Heart left ventricle (tissue), 16 donors: ENCODE data around the gene FAM228B. TPM values are rescaled to one million over a fixed set of nuclear protein-coding genes. Genes with fewer than 3 reads are reported as not detected.

Experiments used
- ATAC-seq, 4 donors: fragments of 200-7000 bp; cut with Tn5 transposase; one replicate each; pipeline ENCODE4 v1.9.1; 2020 to 2022; ENCODE audit warnings: moderate library complexity in 4 of 4, mild to moderate bottlenecking in 3 of 4, moderate number of reproducible peaks in 1 of 4
- DNase-seq, 5 donors: peaks; one replicate each; pipeline ENCODE4 v3.0.0-alpha.2; 2020
- H3K27ac ChIP-seq, 12 donors: fragments of 200-600 bp; sonication (generic) in 4 of 12; one replicate each; pipeline versions ENCODE4 v1.5.0 to v1.8.0; 2016 to 2022; ENCODE audit warnings: mild to moderate bottlenecking in 2 of 12
- H3K27me3 ChIP-seq, 9 donors: fragments of 200-600 bp; sonication (generic) in 2 of 9; one replicate each; pipeline versions ENCODE4 v1.5.1 to v1.8.0; 2016 to 2022; ENCODE audit warnings: mild to moderate bottlenecking in 3 of 9
- H3K36me3 ChIP-seq, 9 donors: fragments of 200-600 bp; sonication (generic) in 2 of 9; one replicate each; pipeline versions ENCODE4 v1.5.0 to v1.8.0; 2018 to 2022; ENCODE audit warnings: mild to moderate bottlenecking in 2 of 9
- H3K4me1 ChIP-seq, 12 donors: fragments of 200-600 bp; sonication (generic) in 4 of 12; one replicate each; pipeline versions ENCODE4 v1.5.0 to v1.8.0; 2016 to 2022; ENCODE audit warnings: mild to moderate bottlenecking in 3 of 12
- H3K4me3 ChIP-seq, 12 donors: fragments of 200-600 bp; sonication (generic) in 4 of 12; one replicate each; pipeline versions ENCODE4 v1.5.0 to v1.8.0; 2017 to 2022; ENCODE audit warnings: mild to moderate bottlenecking in 9 of 12, moderate library complexity in 4 of 12
- H3K9me3 ChIP-seq, 12 donors: fragments of 200-600 bp; sonication (generic) in 4 of 12; one replicate each; pipeline versions ENCODE4 v1.5.0 to v1.8.0; 2016 to 2022; ENCODE audit warnings: mild to moderate bottlenecking in 1 of 12
- POLR2A ChIP-seq, 2 donors: fragments of 450-650 bp; IDR thresholded peaks; one replicate each; pipeline ENCODE4 v1.6.1; 2017; ENCODE audit warnings: antibody characterized with exemption in 2 of 2, mild to moderate bottlenecking in 2 of 2, moderate library complexity in 2 of 2
- WGBS, 4 donors: extraction: QIAGEN DNeasy Blood & Tissue Kit in 2 of 4; methylation state at CpG; one replicate each; pipeline versions ENCODE4 v1.1.5 to v1.1.7; 2013 to 2018; 5-methylcytosine and 5-hydroxymethylcytosine counted together
- intact Hi-C, 10 donors: fragments of 100-400 bp; cut with DNase I; formaldehyde crosslinking; loops; one replicate each; pipeline versions ENCODE4 v1.11.1 to v1.14.2; 2022
- polyA plus RNA-seq, 2 donors: library from polyadenylated mRNA; stranded (reverse); fragments of 200-250 nt; gene quantifications; one replicate each; pipeline ENCODE4 v1.2.3, GENCODE V29; 2013
- total RNA-seq, 9 donors: library from RNA; depleted of rRNA in 2 of 9; stranded (reverse); fragments of >200 nt in 2 of 9; fragmentation: NEBNext Ultra II Directional in 3 of 9; extraction: Animal tissue kit (Norgen Biotek cat#: 25700) in 3 of 9; gene quantifications; one replicate each; pipeline versions ENCODE4 v1.1.0 to v1.2.4, GENCODE V29; 2016 to 2023
- TF ChIP-seq, protein P1 (sequence below), 12 donors: fragments of 200-600 bp; sonication (generic) in 4 of 12; IDR thresholded peaks; one replicate each; pipeline versions ENCODE4 v1.5.0 to v1.8.0; 2018 to 2022; ENCODE audit warnings: antibody characterized with exemption in 12 of 12, mild to moderate bottlenecking in 5 of 12
- donor health status: ischemic (EF 13 %, LVEDD 7.1; RV severe dilation, severe dysfunction).
- donor health status: healthy with polysubstance abuse.
- donor health status: DM: no; HTN: yes; CAD: no.
- donor health status: DM: no; HTN: no; CAD: no.
- donor health status: ischemic (EF 25% LVEDD 6.9; RV normal size, moderate dysfunction).
- donor health status: ischemic (EF 25% LVEDD 5.7; RV mildly dilated, moderate dysfunction).
- donor health status: healthy.
- donor health status: DM: yes; HTN: yes; CAD: no.
- donor health status: ischemic (EF 35%, LVEDD 5.7; RV mildly dilated, moderate dysfunction).
- donor health status: nonischemic (EF 11% LVEDD 7.7; RV severe dilation, severe dysfunction).
- donor health status: DM: yes; HTN: yes; CAD: no.
- donor health status: PGD.
- donor health status: ischemic (EF 29% LVEDD 5.4; RV normal size, mild dysfunction).
- donor health status: nonischemic (EF 23%, LVEDD 6.1; RV moderate dilation, normal function).

Gene FAM228B
- total and polyA plus RNA-seq, 11 donors, result 5.4 to 36.9 (median 21.2) TPM

DNA sequence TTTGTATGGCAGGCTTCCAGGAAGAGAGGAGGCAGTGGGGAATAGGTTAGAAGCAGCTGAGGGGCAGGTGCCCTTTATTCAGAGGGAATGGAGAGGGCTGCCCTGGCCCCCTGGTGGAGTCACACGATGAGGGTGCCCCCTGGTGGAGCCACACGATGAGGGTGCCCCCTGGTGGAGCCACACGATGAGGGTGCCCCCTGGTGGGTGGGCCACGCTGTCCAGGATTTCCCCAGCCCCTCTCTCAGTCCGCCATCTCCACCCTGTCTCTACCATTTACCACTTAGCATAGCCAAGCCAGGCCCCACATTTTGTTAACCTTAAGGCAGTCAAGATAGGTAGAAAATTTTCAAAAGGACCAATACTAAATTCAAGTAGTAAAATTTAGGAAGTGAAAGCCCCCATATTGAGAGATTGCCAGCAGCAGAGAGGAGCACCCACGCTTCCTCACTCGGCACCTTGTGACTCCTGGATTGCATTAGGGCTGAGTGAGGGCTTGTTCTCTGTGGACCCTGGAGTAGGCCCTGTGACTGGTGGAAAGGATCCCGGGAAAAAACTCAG lies 41.2 kb downstream of the FAM228B start:
- DNase-seq (no peak), ATAC-seq (peak in 3 of 4 donors; percentile 22 to 42 (median 24))
- Histone ChIP-seq H3K27me3 (no peaks in the 10 kb centered on the region), H3K9me3 (peaks cover 0 to 7% (median 0%) of the 10 kb centered on the region in 12 donors), H3K27ac (no peak overlapping the region), H3K4me3 (no peak overlapping the region), H3K4me1 (no peaks in the 10 kb centered on the region), H3K36me3 (peaks cover 0 to 24% (median 4%) of the 10 kb centered on the region in 9 donors)
- 60 to 63% (median 61%) methylated on average over 8 of the region's 8 CpGs for WGBS, 4 donors
- intact Hi-C loops, result no loop called here
- TF ChIP-seq, protein P1, sequence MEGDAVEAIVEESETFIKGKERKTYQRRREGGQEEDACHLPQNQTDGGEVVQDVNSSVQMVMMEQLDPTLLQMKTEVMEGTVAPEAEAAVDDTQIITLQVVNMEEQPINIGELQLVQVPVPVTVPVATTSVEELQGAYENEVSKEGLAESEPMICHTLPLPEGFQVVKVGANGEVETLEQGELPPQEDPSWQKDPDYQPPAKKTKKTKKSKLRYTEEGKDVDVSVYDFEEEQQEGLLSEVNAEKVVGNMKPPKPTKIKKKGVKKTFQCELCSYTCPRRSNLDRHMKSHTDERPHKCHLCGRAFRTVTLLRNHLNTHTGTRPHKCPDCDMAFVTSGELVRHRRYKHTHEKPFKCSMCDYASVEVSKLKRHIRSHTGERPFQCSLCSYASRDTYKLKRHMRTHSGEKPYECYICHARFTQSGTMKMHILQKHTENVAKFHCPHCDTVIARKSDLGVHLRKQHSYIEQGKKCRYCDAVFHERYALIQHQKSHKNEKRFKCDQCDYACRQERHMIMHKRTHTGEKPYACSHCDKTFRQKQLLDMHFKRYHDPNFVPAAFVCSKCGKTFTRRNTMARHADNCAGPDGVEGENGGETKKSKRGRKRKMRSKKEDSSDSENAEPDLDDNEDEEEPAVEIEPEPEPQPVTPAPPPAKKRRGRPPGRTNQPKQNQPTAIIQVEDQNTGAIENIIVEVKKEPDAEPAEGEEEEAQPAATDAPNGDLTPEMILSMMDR (IDR thresholded peaks at IDR 0.05), result peak; percentile 30 to 68 (median 48)
- no peak for TF ChIP-seq POLR2A (IDR thresholded peaks at IDR 0.05)

DNA sequence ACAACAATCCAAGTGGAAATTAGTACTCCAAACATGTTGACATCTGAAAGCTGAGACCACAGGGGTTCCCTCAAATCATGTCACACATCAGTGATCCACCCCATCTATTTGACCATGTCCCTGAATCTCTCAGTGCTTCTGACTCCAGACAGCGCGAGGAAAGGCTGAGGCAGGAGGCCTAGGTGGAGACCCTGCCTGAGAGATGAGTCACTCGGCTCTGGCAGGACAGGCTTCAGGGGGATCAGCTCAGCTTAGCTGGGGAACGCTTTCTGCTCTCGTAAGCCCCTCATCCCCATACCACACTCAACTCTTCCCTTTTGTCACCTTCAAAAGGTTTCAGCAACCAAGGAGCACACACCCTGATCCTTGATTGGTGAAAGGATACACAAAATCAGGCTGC lies 45.8 kb downstream of the FAM228B start:
- H3K4me3 ChIP-seq, result no peak overlapping the region
- no peak for TF ChIP-seq POLR2A (IDR thresholded peaks at IDR 0.05)
- TF ChIP-seq, protein P1 (IDR thresholded peaks at IDR 0.05), result no peak
- intact Hi-C loops, result no loop called here
- H3K27me3 ChIP-seq, result peaks cover 0 to 11% (median 0%) of the 10 kb centered on the region in 9 donors
- H3K36me3 ChIP-seq, result peaks cover 0 to 6% (median 0%) of the 10 kb centered on the region in 9 donors
- no peak for DNase-seq
- H3K9me3 ChIP-seq, result peaks cover 0 to 10% (median 0%) of the 10 kb centered on the region in 12 donors
- 92 to 100% (median 96%) methylated on average over 5 of the region's 5 CpGs for WGBS, 4 donors
- no peak overlapping the region for H3K27ac ChIP-seq
- no peak for ATAC-seq
- no peaks in the 10 kb centered on the region for H3K4me1 ChIP-seq

- Histone ChIP-seq H3K4me1 (peaks cover 0 to 4% (median 0%) of the 10 kb centered on the region in 12 donors), H3K4me3 (peak within 1 kb of the TSS in 7 of 12 donors; percentile 15 to 44 (median 30)), H3K36me3 (no peaks in the 10 kb centered on the region), H3K27ac (peak within 1 kb of the TSS in 2 of 12 donors; percentile 19 to 36), H3K9me3 (peaks cover 0 to 11% (median 0%) of the 10 kb centered on the region in 12 donors), H3K27me3 (peaks cover 0 to 22% (median 0%) of the 10 kb centered on the region in 9 donors)
- no peak for TF ChIP-seq POLR2A (IDR thresholded peaks at IDR 0.05)
- TF ChIP-seq, protein P1 (IDR thresholded peaks at IDR 0.05), result no peak
- DNase-seq, result no peak
- intact Hi-C loops, result no loop called here
- peak in 1 of 4 donors; percentile 18 for ATAC-seq
- 29 to 46% (median 38%) methylated on average over 29 to 46 of the region's 46 CpGs for WGBS, 4 donors
Observed at GRCh38 chr2:24174851-24175277, 51.6 kb downstream of the FAM228B start, which contains the start of gene FAM228A. FAM228A (plus strand) TSS chr2:24175053; CDS start chr2:24175481, 428 bp downstream.

GRCh38 chr2:24175631-24176187 lies 52.4 kb downstream of the FAM228B start:
- peaks cover 0 to 22% (median 0%) of the 10 kb centered on the region in 9 donors for H3K27me3 ChIP-seq
- WGBS, 4 donors, result 66 to 79% (median 76%) methylated on average over 17 of the region's 17 CpGs
- DNase-seq (no peak), ATAC-seq (no peak)
- intact Hi-C loops, result no loop called here
- TF ChIP-seq POLR2A (IDR thresholded peaks at IDR 0.05), result no peak
- TF ChIP-seq, protein P1 (IDR thresholded peaks at IDR 0.05), result no peak
- peaks cover 0 to 11% (median 0%) of the 10 kb centered on the region in 12 donors for H3K9me3 ChIP-seq
- peaks cover 0 to 4% (median 0%) of the 10 kb centered on the region in 12 donors for H3K4me1 ChIP-seq
- H3K36me3 ChIP-seq, result no peaks in the 10 kb centered on the region
- peak overlapping the region in 1 of 12 donors; percentile 36 for H3K27ac ChIP-seq
- peak overlapping the region in 4 of 12 donors; percentile 26 to 44 (median 36) for H3K4me3 ChIP-seq
